DMS153 (cell line): Measurements from ENCODE around the gene SLC34A3.

Experiments used
- DNase-seq: peaks from one replicate; lab custom pipeline; 2025; lab: John Stamatoyannopoulos, UW

SLC34A3 gene

GRCh38 chr9:137217276-137218211 lies 13.2 kb upstream of the SLC34A3 start:
- peak; percentile 43 for DNase-seq

DNA sequence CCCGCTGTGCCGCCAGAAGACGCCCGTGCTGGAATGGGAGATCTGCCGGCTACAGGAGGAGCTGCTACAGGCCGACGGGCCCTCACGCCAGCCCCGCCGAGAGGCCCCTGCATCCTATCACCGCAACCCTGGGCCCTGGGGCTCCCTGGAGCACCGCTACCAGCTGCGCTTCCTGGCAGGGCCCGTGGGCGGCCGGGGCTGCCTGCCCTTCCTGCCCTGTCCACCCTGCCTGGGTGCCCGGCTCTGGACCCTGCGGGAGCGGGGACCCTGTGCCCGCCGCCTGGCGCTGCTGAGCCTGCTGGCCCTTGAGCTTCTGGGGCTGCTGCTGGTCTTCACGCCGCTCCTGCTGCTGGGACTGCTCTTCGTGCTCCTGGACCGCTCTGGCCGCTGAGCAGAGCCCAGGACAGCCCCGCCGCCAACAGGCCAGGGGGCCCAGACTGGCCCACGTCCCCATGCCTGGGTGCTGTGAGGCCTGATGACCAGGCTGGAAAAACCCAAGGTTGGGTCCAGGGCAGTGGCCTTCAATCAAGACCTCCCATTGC lies 12.4 kb upstream of the SLC34A3 start:
- no peak for DNase-seq

DNA sequence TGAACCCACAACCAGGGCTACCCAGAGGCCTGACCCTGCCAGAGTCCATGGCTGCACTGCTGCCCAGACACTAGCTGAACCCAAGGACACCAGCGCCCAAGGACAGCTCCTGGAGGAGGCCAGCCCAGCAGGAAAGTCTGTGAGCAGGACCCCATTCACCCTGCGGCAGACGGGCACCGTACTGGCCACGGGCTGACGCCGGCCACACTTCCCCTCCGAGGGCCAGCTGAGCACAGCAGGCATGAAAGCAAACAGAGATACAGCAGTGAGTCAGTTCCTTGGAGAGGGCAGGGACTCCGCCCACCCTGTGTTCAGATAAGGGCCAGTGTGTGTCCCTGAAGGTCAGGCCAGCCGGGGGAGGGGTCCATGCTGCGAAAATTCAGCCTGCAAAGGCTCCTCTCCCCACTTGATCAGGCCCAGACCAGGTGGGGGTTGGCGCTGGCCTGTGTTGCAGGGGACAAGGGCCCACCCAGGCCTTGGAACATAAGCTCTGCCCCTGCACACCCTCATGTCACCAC lies 11.9 kb upstream of the SLC34A3 start:
- no peak for DNase-seq

DNA sequence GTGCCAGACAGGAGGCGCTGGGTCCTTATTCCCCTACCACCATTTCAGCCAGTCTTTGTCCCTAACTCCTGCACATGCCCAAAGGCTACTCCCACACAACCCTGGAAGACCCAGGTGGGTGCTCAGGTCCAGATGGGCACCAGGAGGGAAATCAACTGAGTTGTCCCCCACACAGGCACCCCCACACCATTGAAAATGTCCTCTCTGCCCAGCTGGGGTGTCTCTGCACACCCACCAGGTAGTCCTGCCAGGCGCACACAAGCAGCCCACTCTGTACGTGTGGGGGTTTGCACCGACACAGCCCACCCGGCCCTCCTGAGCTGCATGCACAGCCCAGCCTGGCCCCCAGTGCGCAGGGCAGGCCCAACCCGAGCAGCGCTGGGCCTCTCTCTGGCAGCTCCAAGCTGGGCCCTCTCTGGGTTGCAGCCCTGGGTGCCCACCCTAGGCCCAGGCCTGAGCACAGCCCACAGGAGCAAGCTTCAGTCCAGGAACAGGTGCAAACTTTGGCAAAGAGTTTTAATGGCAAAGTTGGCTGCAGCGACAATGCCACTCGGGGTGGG lies 10.9 kb upstream of the SLC34A3 start:
- DNase-seq, result no peak

DNA sequence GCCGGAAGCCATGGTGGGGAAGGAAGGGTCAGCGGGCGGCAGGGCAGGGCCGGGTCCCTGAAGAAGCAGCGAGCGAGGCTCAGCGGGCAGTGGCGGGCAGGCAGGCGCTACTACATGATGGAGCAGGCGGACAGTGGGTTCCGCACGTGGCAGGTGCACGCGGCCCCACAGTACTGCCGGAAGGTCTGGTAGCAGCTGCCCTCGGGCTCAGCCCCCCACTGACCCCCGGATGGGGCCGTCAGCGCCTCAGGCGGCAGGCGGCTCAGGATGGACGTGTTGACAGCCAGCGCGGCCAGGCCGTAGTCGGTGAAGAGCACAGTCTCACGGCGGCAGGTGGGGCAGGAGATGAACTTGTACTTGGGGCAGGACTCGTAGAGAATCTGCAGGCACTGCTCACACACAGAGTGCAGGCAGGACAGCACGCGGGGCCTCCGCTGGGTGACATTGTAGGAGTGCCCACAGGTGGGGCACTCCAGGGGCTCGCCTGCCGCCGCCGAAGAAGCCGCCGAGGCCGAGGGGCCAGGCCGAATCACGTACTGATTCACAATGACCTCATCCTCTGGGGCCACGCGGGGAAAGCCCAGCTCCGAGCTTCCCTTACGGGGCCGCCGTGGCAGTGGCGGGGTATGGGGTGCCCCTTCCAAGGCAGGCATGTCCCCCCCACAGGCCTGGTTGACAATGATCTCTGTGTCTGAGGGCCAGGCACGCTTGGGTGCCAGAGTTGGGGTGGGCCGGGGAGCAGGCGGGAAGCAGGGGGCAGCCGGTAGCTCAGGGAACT lies 10.2 kb upstream of the SLC34A3 start:
- no peak for DNase-seq

DNA sequence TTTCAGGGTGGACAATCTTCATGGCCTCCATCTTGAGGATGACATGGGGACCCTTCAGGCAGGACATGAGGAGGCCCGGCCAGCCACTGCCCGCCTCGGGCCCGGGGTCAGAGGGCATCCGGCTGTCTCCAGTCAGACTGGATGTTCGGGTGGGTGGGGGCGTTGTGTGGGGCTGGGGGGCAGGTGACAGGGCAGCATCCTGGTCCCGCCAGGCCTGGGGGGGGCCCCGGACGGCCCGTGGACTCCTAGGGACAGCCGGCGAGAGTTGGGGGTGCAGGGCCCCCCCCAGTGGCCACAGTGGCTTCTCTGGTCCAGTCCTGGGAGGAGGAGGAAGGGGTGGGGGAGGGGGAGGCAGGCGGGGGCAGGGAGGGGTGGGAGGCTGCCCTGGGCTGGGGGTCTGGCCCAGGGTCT lies 9.6 kb upstream of the SLC34A3 start:
- DNase-seq, result no peak

DNA sequence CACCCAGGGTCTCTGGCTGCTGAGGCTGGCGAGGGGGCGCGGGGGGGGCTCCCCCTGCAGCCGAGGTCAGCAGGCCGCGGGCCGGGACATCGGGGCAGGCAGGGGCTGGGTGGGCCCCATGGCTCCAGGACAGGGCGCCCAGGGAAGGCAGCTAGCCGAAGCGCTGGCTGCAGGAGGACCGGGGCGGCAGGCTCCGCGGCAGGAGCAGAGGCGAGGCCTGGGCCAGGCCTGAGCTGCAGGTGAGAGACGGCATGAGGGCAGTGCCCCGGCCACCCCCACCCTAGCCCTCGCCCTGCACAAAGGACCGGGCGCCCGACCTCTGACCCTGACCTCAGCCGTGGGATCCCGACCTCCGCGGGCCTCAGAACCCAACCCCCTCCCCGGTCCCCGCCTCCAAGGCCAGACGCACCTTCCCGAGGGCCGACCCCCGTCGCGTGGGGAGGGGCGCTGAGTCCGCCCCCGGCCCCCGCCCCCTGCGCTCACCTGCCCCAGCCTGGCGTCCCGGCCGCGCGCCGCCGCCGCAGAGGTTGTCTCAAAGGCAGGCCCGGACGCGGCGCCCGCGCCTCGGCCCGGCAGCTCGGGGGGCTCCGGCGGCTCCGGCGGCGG lies 9.1 kb upstream of the SLC34A3 start:
- no peak for DNase-seq

- DNase-seq, result no peak
These were observed 8.3 kb upstream of the SLC34A3 start, which contains the start of gene RNF208 for GRCh38 chr9:137222190-137223077. Gene RNF208 (minus strand): TSS chr9:137222240. CDS start chr9:137221212, 1,028 bp downstream.

DNA sequence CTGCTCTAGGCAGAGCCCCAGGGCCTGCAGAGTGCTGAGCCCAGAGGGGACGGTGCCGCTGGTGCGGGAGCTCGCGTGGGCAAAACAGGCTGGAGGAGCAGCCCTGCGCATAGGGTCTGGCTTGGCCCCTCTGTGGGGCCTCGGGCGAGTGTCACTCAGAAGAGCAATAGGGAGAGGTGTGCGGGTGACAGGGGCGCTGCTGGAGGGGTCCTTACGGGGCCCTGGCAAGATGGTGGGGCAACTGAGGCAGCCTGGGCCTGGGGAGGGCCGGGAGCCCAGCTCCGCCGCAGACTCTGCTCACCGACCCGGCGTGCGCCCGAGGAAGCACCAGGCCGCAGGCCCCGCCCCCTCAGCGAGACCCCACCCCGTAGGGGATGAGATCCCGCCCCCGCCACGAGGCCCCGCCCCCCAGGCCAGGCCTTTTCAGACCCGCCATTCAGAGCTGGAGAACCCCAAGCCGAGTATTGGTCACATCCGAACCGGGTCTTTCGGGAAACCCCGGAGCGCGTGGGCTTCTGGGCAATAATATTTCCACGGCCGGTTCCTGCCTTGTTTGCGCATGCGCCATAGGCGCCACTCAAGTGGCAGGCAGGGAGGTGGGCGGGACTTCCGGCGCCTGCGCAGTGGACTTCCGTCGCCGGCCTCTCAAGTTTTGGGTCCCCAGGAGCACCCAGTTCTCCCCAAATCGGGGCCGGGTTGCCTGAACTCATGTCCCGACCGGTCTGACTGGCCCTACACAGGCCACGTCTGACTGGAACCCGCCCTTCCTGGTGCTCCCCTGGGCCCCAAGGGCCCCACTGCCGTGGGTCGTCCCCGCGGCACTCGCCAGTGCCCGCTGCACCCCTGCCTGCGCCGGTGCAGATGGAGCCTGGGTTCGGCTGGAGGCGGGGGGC lies 7.4 kb upstream of the SLC34A3 start:
- DNase-seq, result peak; percentile 95

GRCh38 chr9:137224830-137225694 lies 5.6 kb upstream of the SLC34A3 start, which contains the start of gene CYSRT1:
Gene CYSRT1 (plus strand): TSS chr9:137225174. CDS start chr9:137225622, 448 bp downstream.
- no peak for DNase-seq

DNA sequence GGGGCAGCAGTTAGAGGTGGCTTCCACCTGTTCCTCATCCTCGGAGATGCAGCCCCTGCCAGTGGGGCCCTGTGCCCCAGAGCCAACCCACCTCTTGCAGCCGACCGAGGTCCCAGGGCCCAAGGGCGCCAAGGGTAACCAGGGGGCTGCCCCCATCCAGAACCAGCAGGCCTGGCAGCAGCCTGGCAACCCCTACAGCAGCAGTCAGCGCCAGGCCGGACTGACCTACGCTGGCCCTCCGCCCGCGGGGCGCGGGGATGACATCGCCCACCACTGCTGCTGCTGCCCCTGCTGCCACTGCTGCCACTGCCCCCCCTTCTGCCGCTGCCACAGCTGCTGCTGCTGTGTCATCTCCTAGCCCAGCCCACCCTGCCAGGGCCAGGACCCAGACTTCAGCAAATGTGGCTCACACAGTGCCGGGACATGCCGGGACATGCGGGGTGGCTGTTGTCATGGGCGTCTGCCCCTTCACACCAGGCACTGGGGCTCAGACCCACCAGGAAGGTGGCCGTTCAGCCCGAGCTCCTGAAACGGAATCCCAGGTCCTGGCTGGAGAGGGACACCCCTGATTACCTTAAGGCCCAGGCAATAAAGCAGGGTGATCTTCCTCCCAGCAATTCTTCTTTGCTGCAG lies 4.9 kb upstream of the SLC34A3 start:
- DNase-seq, result no peak

DNA sequence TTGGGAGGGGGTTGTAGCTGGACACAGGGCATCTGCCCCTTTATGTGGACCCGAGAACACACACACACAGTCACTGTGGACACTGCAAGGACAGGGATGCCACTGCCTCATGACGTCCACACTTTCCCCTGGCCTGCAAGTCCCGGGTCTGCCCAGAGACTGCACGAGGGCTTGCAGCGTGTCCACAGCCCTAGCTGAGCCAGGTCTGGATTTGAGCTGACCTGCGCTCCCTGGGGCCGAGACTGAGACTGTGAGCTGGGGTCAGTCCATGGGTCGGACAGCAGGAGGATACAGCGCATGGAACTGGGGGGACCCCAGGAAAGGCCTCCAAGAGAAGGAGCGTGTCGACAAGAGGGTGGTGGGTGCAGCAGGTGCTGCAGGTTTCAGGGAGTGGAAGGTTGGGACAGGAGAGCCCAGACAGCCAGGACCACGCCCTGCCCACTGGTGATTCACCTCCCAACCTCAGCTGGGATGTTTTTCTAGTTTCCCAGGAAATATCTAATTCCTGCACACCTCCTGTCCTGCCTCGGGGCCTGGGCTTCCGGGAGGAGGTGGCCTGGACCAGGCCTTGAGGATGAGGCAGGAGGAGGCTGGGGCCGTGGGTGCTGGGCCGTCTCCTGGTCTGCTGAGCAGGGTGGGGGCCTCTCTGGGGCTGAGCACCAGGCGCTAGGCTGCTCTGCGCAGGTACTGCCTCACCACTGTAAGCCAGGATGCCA lies 4.2 kb upstream of the SLC34A3 start:
- no peak for DNase-seq

DNA sequence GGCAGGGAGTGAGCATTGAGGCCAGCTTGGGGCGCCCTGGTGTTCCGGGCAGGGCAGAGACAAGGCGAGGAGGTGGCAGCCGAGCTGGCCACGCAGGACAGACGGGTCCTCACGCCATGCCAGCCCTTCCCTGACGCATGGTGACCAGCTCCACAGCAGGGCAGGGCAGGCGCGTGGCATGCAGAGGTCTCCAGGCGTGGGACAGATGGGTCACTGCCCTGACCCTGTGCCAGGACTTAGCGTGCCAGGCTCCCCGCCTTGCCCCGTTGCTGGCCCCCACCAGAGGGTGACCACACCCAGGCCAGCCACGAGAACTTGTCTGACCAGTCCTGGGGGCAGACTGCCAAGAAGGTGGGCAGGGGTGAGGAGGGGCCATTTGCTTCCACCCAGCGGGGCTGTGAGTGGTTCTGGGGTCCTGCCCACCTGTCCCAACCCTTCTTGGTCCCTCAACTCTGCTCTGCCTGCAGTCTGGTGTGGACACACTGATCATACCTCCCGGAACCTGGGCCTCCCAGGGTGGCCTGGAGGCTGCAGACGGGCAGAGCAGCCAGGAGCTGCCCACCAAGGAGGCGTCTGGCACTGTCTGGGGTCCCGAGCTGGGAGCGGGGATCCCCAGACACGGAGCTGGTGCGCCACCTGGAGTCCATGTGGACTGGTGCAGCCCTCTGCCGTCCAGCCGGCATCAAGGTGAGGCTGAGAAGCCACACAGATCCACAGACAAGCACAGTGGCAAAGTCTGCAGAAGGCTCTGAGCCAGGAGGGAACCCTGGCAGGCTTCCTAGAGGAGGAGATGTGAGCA lies 3.4 kb upstream of the SLC34A3 start, which contains the start of gene RNF224:
RNF224 (plus strand) TSS at position 449 of the 799 bp plus-strand sequence. CDS start 834 bp downstream, outside the sequence.
- DNase-seq, result peak; percentile 63

DNA sequence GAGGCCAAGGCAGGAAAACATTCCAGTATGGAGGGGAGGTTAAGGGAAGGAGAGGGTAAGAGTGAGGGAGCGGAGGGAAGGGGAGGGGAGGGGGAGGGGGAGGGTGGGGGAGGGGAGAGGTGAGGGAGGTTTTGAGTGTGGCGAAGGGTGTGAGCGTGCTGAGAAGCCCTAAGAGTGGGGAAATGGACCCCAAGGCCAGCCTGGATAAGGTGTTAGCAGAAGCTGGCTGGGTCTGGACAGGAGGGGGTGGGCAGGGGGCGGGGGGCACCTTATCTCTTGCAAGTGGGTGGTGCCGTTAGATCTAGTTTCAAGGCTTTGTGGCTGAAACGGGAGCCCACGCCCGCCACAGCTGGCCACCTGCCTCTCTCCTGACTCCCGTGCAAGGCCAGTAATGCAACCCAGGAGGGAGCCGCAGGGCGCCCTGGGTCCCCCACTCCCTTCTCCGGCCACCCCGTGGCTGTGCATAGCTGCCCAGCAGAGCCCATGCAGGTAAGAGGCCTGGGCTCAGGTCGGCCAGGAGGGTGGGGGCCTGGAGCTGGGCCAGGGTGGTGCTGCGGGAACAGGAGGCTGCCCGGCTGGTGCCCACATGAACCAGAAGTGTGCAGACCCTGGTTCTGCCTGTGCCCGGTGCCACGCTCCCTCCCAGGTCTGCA lies 2.7 kb upstream of the SLC34A3 start:
- DNase-seq, result no peak

- no peak for DNase-seq
These were observed 2.2 kb upstream of the SLC34A3 start for GRCh38 chr9:137228506-137228967.
